Endometrial microvascular endothelial cells (primary cell): ENCODE measurements around the gene SH3TC1. TPM values are rescaled to one million over a fixed set of nuclear protein-coding genes. Genes with fewer than 3 reads are reported as not detected.

ENCODE experiments used
- in situ Hi-C: cut with HindIII; loops from 2 replicates; pipeline ENCODE4 v1.10.0; 2017; ENCODE audit warnings: low sequenced_read_pairs, low pct_unique_long_range_greater_than_20kb; ENCODE audit errors: inconsistent ontology term
- total RNA-seq: library from RNA; depleted of rRNA; stranded (reverse); fragments of >200 nt; gene quantifications from one replicate; pipeline ENCODE4 v1.2.3, GENCODE V29; 2015; ENCODE audit errors: inconsistent ontology term

The SH3TC1 gene
- total RNA-seq, 1 donor from 2014 or later = 61.9 TPM

DNA sequence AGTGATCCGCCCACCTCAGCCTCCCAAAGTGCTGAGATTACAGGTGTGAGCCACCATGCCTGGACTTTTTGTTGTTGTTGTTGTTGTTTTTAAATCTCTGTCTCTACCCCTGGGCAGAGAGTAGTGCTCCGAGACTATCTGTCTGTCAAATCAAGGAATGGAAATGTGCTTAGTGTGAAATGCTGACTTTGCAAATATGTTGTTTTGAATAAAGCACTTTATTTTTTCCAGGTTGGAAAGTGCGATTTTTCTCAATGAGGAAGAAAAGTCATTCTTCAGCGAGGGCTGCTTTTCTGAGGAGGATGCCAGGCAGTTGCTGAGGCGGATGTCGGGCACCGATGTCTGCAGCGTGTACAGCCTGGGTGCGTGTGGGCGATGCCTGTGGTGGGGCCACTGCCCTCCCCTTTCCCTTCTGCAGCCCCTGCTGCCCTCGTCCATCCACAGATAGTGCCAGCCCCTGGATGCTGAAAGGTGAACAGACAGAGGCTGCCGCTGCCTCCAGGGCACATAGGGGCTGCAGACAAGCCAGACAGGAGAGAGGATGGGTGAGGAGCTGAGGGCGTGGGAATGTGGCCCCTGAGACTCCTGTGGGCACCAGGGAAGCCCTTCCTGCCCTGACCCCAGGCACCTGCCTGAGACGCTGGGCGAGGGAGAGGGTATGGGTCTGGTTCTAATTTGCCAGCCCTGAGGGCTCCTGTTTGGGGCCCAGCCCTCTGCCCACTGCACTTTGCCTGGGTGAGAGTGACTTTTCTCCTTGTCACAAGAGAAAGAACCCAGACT lies 23.7 kb downstream of the SH3TC1 start:
- in situ Hi-C loops = no loop called here

DNA sequence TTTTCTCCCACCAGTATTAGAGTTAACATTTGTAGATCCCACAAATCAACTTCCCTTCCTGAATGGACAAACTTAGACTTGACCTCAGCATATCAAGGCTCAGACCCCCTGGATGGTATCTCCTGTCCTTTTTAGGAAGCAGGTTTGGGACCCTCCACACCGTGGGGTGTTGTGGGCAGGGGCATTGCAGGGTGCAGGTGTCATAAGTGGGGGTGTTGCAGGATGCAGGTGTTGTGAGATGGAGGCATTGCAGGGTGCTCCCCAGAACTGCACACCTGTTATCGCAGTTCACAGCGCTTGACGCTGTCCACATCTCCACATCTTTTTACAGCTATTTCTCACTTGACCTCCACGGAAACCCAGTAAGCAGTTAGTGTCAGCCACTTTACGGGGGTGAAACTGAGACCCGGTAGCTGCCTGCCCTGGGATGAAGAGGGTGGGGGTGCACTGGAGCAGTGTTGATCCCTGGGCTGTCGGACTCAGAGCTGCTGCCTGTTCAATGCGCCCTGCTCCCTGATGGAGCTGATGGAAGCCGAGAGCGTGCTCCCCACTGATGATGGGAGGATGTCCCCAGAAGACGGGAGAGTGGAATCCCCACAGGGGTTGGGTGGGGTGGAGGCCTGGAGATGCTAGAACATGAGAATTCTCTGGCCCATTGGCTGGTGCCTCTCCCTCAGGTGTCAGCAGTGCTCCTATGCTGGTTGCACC lies 25.3 kb downstream of the SH3TC1 start:
- in situ Hi-C loops = no loop called here

DNA sequence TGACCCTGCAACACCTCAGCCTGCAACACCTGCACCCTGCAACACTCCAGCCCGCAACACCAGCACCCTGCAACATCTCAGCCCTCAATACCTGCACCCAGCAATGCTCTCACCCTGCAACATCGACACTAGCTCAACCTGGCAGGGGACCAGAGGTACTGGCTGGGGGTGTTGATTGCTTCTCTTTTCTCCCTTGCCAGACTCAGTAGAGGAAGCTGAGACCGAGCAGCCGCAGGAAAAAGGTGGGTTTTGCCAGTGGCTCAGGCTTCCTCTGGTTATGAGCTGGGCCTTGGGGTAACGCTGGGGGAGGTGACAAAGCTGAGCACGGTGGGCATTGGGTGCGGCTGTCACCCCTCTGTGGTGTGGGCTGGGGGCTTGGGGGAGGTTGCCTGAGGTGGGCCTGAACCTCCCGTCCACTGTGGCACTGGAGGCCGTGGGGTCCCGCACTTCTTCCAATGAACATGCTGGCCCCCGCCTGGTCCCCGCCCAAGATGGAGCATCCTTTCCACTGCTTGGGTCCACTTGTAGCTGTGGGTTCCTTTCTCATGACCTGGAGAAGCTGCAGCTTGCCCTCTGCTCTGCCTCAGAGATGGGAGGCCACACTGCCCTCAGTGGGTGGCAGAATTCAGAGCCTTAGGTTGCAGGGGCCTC lies 26.0 kb downstream of the SH3TC1 start:
- in situ Hi-C loops = no loop called here

DNA sequence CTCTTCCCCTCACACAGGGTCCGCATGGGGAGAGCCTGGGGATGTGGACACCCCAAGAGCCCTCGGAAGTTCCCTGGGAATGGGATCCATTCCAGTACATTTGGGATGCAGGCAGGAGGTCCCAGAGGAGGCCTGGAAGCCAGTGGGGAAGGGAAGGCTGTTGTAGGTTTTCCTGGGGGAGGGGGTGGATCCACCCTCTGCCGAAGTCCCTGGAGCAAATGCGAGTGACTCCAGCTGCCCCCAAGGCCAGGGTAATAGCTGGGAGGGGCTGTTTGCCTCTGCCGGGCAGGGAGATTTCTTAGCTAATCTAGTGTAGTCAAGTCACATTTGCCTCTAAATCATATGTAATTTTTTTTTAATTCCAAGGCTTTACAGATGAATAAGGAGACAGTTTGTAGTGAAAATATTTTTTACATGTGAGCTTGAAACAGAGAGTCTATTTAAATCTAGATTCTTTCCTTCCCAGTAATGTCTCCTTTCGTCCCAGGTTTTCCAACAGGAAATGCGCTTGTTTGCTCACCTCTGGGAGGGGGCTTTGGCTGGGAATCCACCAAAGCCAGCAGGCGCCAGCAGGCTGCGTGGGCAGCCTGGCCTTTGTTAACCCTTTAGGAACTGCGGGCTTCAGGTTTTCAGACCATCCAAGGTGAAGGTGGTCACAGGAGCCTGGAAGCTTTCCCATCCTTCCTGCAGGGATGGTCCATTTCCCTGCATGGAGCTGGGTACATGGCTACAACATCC lies 26.8 kb downstream of the SH3TC1 start:
- in situ Hi-C loops = no loop called here

DNA sequence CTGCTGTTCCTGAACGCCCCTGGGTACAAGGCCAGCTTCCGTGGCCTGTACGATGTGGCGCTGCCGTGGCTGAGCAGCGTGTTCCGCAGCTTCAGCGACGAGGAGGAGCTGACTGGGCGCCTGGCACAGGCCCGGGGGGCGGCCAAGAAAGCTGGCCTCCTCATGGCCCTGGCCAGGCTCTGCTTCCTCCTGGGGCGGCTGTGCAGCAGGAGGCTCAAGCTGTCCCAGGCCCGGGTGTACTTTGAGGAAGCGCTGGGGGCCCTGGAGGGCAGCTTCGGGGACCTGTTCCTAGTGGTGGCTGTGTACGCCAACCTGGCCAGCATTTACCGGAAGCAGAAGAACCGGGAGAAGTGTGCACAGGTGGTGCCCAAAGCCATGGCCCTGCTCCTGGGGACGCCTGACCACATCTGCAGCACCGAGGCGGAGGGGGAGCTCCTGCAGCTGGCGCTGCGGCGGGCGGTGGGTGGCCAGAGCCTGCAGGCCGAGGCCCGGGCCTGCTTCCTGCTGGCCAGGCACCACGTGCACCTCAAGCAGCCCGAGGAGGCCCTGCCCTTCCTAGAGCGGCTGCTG lies 28.2 kb downstream of the SH3TC1 start:
- in situ Hi-C loops = no loop called here

DNA sequence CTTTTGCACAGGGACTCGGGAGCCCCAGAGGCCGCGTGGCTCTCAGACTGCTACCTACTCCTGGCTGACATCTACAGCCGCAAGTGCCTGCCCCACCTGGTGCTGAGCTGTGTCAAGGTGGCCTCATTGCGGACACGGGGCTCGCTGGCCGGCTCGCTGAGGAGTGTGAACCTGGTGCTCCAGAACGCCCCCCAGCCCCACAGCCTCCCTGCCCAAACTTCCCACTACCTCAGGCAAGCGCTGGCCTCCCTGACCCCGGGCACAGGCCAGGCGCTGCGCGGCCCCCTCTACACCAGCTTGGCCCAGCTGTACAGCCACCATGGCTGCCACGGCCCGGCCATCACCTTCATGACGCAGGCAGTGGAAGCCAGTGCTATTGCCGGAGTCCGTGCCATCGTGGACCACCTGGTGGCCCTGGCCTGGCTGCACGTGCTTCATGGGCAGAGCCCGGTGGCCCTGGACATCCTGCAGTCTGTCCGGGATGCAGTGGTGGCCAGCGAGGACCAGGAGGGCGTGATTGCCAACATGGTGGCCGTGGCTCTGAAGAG lies 28.8 kb downstream of the SH3TC1 start:
- in situ Hi-C loops = no loop called here

DNA sequence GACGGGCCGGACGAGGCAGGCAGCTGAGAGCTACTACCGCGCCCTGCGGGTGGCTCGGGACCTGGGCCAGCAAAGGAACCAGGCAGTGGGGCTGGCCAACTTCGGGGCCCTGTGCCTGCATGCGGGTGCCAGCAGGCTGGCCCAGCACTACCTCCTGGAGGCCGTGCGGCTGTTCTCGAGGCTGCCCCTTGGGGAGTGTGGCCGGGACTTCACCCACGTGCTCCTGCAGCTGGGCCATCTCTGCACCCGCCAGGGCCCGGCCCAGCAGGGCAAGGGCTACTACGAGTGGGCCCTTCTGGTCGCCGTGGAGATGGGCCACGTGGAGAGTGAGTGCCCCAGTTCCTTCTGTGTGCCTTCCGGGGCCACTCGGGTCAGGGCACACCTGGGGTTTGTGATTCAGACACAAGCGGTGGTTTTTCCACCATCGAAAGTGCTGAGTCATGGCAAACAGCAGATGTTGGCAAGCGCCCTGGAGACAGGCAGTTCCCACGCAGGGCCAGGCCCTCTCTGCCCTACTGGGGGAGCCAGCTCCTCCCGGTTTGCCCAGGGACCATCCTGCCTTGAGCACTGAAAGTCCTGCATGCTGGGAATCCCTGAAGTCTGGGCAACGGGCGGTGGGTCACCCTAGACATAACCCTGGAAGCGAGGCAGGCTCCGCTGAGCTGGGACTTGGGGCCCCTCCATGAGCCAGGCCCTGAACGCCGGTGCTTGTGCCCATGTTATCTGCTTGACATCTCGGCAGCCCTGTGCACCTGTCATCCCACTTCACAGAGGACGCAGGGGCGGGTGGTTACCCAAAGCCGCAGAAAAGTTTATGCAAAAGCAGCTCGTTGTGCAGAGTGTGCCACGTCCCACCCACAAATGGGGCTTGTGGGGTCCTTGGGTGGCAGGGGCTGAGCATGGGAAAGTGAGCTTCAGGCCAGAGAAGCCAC lies 29.5 kb downstream of the SH3TC1 start:
- in situ Hi-C loops = no loop called here

DNA sequence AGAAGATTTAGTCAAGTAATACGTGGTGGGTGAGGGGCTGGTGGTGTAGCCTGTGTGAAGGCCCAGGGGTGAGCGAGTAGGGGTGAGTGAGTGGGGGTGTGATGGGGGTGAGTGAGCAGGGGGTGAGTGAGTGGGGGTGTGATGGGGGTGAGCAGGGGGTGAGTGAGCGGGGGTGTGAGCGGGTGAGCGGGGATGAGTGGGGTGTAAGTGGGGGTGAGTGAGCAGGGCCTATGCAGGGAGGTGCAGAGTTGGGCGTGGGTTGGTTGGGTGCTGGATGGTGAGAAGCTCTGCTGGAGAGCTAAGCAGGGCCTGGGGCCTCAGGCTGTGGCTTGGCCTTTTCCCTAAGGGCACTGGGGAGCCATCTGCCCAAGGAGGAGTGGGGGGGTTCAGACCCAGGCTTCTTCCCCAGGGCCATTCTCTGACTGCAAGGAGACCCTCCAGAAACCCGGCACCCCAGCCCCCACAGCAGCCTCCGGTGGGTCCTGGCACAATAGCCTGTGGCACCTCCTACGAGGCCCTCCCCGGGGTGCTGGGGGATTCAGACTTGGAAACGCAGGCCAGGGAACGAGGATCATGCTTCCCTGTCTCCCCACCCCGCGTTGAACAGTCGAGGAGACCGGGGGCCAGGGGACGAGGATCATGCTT lies 30.4 kb downstream of the SH3TC1 start:
- in situ Hi-C loops = no loop called here

DNA sequence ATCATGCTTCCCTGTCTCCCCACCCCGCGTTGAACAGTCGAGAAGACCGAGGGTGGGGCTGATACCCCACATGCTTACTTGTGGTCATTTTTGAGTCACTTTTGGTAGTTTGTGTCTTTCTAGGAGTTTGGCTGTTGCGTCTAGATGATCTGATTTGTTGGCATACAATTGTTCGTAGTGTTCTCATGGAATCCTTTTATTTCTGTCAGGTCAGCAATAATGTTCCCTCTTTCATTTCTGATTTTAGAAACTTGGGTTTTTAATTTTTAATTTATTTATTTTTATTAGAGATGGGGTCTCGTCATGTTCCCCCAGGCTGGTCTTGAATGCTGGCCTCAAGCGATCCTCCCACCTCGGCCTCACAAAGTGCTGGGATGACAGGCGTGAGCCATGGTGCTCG lies 30.9 kb downstream of the SH3TC1 start:
- in situ Hi-C loops = no loop called here

DNA sequence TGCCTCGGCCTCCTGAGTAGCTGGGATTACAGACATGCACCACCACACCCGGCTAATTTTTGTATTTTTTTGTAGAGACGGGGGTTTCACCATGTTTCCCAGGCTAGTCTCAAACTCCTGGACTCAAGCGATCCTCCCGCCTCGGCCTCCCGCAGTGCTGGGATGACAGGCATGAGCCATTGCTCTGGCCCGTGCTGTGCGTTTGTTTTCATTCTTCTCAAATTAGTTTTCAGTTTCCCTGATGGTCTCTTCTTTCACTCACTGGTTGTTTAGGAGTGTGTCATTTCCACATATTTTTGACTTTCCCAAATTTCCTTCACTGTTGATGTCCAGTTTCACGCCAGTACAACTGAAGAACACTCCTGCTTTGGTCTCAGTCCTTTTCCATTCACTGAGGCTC lies 31.8 kb downstream of the SH3TC1 start:
- in situ Hi-C loops = no loop called here

DNA sequence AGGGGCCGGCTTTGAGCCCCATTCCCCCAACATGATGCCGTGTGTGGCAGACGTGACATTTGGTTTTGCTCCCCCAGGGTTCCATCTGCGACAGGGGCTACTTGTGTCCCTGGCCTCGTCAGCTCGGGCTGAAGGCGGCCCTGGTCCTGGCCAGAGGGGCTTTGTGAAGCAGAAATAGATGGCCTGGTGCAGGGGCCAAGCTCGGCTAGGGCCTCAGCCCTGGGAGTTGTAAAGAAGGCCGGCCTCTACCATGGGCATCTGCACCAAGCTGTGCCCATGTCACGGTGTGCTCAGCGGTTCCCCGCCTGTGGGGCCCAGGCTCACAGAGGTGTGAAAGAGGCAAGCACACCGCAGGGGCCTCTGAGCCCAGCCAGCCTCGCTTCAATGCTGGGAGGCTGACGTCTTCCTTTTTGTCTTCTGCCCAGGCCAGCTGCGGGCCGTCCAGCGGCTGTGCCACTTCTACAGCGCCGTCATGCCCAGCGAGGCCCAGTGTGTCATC lies 32.5 kb downstream of the SH3TC1 start:
- in situ Hi-C loops = no loop called here

DNA sequence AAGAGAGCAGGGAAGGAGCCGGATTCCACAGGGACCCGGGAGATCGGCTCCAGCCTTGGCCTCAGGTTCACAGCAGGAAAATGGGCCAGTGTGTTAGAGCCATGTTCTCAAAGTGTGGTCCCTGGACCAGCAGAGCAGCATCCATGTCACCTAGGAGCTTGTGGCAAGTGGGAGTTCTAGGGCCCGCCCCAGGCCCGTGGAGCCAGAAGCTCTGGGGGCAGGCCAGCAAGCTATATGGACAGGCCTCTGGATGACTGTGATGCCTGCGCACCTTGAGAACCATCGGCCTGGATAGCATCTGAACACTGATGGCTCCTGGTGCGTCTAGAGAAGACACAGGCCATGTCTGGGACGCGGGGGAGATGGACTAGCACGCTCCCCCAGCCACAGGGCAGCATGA lies 33.7 kb downstream of the SH3TC1 start:
- in situ Hi-C loops = no loop called here

DNA sequence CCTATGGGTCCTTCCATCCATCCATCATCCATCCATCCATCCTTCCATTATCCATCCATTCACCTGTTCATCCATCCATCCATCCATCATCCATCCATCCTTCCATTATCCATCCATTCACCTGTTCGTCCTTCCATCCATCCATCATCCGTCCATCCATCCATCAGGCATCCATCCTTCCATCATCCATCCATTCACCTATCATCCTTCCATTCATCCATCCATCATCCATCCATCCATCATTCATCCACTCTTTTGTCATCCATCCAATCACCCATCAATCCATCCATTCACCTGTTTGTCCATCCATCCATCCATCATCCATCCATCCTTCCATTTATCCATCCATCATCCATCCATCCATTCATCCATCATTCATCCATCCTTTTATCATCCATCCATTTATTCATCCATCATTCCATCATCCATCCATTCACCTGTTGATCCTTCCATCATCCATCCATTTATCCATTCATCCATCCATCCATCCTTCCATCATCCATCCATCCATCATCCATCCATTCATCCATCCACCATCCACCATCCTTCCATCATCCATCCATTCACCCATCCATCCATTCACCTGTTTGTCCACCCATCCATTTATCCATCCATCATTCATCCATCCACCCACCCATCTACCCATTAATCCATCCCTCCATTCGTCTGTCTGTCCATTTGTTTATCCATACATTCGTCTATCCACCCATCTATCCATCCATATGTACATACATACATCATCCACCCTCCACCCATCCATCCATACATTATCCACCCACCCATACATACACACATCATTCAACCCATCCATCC lies 34.8 kb downstream of the SH3TC1 start:
- in situ Hi-C loops = no loop called here

DNA sequence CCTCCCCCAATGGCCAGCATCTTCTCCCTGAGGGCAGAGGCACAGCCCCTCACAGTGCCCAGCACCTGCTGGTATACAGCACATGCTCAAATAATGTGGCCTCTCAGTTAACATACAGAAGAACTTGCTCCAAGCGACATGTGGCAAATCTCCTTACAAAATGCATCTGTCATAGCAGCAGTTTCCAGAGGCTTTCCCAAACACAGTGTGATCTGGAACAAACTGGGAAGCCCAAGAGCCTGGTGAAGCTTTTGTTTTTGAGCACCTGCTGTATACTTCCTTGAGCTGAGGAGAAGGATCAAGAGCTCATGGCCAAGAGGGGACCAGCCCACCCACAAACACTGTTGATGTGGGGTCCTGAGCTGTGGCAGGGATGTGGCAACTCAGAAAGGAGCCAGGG lies 35.6 kb downstream of the SH3TC1 start:
- in situ Hi-C loops = no loop called here

DNA sequence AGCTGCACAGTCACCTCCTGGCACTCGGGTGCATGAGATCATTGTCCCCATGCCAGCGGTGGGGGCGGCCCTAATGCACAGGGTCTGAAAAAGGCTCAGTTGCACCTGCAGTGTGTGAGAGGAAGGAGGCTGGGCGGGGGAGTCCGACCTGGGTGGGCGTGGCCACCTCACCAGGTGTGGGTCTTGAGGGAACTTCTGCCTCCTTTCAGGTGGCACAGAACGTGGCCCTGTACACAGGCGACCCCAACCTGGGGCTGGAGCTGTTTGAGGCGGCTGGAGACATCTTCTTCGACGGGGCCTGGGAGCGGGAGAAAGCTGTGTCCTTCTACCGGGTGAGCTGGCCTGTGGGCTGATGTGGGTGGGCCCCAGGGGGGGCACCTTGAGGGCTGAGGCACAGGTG lies 36.1 kb downstream of the SH3TC1 start:
- in situ Hi-C loops = no loop called here

DNA sequence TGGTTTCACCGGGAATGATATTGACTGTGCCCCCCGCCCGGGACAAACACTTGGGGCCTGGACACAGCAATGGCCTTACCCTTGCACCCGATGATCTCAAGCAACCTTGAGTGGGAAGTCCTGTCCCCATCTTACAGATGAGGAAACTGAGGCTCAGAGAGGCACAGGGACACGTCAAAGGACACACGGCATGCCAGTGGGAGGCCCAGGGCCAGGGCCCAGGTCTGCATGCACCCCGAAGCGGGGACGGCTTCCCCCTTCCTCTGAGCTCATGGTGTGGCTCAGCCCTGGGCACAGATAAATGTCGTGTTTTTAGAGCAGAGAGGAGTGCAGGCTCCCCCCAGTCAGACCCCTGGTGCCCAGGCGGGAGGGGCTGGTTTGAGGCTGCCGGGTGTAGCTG lies 36.6 kb downstream of the SH3TC1 start:
- in situ Hi-C loops = no loop called here
